Tracheal epithelial cell (primary cell): ENCODE results near the gene VPS13C. TPM values are rescaled to one million over a fixed set of nuclear protein-coding genes. Genes with fewer than 3 reads are reported as not detected.

Experiments
- total RNA-seq: library from RNA; depleted of rRNA; stranded (reverse); fragments of >200 nt; gene quantifications from 2 replicates; pipeline ENCODE4 v1.2.1, GENCODE V29; 2014

Gene VPS13C
- total RNA-seq, result 33.7 and 35.0 TPM in 2 replicates

DNA sequence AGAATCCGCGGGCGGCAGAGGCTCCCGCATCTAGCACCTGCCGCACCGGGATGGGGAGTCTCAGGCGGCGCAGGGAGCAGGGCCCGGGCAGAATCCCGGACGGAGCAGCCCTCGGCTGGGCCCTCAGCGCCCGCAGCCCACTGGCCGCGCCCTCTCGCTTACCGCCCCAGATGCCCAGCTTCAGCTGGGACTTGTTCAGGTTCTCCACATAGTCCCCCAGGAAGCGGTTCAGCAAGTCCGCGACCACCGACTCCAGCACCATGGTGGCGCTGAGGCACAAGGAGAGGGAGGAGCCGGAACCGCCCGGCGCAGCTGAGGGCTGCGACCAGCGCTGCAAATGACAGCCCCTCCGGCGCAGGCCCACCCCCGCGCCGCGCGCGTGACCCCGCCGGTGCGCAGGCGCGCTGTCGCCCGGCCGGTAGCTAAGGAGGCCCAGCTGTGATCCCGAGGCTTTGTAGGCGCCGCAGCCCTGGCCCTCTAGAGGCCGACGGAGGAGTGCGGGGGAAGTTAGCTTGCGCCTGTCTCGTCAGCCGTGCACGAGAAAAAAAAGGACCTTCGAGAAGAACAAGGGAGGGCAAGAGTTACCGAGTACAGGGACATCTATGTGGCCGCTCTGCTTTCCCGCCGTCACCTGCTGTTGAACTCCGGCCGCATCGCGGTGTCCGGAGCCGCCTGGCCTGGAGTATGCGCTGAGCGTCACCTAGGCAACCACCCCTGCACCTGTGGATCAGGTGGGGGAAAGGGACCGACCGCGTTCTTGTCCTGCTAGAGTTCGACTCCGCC lies at the start of gene VPS13C:
VPS13C (minus strand) TSS at position 335 of the 783 bp plus-strand sequence; CDS start at position 262, 73 bp downstream.

DNA sequence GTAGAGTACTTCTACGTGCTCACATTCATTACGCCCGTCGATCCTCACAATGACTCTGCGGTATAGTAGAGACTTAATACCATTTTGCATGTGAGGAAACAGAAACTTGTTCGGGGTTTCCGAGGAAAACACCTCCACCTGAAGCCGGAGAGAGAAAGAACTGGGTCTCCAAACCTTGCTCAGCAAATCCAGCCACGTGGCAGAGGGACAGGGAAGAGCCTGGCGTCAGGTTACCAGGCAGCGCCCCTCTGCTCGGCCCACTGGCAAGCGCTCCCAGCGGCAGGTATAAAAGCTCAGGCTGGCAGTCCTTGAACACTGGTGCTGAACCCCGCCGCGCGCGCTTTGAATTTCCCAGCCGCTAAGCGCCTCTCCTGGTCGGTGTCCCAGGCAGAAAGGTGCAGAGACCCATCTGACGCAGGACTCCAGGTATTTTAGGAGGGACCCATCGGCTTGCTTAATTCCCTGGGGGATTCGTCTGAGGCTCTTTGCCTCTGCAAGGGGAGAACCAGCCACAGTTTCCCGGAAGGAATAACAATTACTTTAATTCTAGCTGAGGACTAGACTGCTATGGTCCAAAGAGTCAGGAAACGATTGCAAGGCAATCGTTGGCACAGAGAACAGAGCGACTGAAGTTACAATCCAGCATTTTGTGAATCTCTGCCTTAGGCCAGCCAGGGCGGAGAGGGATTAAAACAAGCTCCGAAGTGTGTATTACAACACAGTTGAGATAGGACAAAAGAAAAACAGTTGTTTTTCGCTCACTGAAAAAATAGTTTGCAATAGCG lies 6.6 kb upstream of the VPS13C start, which contains the start of gene C2CD4A:
C2CD4A (plus strand) TSS at position 315 of the 785 bp plus-strand sequence. CDS start 637 bp downstream, outside the sequence.

Other genes with a start within 250 kb of the VPS13C start
- 0.21 and 0.48 TPM in 2 replicates for gene C2CD4A, start 6.5 kb upstream of the VPS13C start, total RNA-seq
- not detected in 2 replicates for gene C2CD4B, start 104.8 kb upstream of the VPS13C start, total RNA-seq